HG02610 (cell line): ENCODE results near the gene IL6.

Experiments used
- ATAC-seq: cut with Tn5 transposase; IDR thresholded peaks from one replicate; pipeline ENCODE4 v1.9.1; 2021; ENCODE audit warnings: mild to moderate bottlenecking, moderate library complexity; ENCODE audit not compliant: unreplicated experiment

IL6 gene

GRCh38 chr7:22726345-22726906 is 574 bp upstream of the IL6 start:
- ATAC-seq, result peak; percentile 78

DNA sequence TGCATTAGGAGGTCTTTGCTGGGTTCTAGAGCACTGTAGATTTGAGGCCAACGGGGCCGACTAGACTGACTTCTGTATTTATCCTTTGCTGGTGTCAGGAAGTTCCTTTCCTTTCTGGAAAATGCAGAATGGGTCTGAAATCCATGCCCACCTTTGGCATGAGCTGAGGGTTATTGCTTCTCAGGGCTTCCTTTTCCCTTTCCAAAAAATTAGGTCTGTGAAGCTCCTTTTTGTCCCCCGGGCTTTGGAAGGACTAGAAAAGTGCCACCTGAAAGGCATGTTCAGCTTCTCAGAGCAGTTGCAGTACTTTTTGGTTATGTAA is 675 bp downstream of the IL6 start:
- no peak for ATAC-seq

DNA sequence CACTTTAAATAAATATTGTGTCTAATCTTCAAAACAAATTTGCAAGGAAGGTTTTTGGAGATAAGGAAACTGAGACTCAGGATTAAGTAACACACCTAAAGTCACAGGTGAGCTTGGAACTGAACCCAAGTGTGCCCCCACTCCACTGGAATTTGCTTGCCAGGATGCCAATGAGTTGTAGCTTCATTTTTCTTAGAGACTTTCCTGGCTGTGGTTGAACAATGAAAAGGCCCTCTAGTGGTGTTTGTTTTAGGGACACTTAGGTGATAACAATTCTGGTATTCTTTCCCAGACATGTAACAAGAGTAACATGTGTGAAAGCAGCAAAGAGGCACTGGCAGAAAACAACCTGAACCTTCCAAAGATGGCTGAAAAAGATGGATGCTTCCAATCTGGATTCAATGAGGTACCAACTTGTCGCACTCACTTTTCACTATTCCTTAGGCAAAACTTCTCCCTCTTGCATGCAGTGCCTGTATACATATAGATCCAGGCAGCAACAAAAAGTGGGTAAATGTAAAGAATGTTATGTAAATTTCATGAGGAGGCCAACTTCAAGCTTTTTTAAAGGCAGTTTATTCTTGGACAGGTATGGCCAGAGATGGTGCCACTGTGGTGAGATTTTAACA is 1.5 kb downstream of the IL6 start:
- ATAC-seq, result no peak

- ATAC-seq, result no peak
Measured at GRCh38 chr7:22729180-22729825, 2.3 kb downstream of the IL6 start.

- no peak for ATAC-seq
Measured at GRCh38 chr7:22730066-22730710, 3.2 kb downstream of the IL6 start.

DNA sequence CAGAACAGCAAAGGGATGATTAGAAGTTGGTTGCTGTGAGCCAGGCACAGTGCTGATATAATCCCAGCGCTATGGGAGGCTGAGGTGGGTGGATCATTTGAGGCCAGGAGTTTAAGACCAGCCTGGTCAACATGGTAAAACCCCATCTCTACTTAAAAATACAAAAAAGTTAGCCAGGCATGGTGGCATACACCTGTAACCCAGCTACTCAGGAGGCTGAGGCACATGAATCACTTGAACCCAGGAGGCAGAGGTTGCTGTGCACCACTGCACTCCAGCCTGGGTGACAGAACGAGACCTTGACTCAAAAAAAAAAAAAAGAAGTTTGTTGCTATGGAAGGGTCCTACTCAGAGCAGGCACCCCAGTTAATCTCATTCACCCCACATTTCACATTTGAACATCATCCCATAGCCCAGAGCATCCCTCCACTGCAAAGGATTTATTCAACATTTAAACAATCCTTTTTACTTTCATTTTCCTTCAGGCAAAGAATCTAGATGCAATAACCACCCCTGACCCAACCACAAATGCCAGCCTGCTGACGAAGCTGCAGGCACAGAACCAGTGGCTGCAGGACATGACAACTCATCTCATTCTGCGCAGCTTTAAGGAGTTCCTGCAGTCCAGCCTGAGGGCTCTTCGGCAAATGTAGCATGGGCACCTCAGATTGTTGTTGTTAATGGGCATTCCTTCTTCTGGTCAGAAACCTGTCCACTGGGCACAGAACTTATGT is 4.1 kb downstream of the IL6 start:
- ATAC-seq, result no peak

GRCh38 chr7:22731766-22732165 is 4.8 kb downstream of the IL6 start:
- no peak for ATAC-seq

- ATAC-seq, result no peak
Measured at GRCh38 chr7:22732556-22733126, 5.6 kb downstream of the IL6 start.

- peak; percentile 82 for ATAC-seq
Measured at GRCh38 chr7:22733761-22734160, 6.8 kb downstream of the IL6 start.

- ATAC-seq, result no peak
Measured at GRCh38 chr7:22743014-22743413, 16.0 kb downstream of the IL6 start.

DNA sequence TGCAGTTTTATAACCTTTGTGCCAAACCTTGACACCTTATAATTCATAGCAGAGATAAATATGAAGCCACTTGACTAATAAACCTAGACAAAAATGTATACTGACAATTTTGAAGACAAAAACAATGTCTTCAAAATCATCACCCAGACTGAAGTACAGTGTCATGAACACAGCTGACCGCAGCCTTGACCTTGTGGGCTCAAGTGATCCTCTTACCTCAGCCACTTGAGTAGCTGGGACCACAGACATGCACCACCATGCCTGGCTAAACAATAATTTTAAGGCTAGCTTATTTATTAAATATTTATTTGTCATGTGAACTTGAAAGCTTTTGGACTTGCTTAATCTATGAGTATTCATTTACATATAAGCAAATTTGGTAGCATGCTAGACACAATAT is 24.3 kb downstream of the IL6 start:
- ATAC-seq, result no peak

GRCh38 chr7:22757338-22757994 is 30.5 kb downstream of the IL6 start:
- no peak for ATAC-seq

DNA sequence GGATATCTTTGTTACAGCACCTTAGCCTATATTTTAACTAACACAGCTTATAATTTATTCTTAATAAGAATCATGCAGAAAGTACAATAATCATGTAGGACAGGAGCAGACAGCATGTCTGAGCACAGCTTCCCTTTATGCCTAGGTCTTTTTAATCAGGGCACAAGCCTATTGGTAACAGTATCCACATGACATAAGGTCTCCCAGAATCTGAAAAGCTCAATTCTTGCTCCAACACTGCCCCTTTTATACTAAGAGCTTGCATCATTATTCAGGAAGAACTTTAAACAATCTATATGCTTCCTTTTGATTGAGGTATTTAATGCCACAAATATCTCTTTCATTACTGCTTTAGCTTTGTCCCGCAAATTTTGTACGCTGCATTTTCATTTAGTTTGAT is 31.6 kb downstream of the IL6 start:
- no peak for ATAC-seq

DNA sequence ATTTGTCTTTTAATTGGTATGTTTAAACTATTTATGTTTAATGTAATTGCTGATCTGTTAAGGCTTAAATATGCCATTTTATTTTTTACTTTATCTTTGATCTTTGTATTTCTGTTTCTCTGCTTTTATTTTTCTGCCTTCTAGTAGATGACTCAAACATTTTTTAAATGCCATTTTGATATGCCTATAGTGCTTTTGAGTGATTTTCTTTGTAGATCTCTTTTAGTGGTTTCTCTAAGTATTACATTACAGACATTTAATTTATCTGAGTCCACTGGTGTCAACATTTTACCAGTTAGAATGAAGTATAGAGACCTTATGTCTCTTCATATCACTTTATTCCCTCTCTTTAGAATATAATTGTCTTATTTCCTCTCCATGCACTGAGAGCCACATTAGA is 32.7 kb downstream of the IL6 start:
- ATAC-seq, result no peak

- ATAC-seq, result no peak
Measured at GRCh38 chr7:22762866-22763265, 35.9 kb downstream of the IL6 start.

DNA sequence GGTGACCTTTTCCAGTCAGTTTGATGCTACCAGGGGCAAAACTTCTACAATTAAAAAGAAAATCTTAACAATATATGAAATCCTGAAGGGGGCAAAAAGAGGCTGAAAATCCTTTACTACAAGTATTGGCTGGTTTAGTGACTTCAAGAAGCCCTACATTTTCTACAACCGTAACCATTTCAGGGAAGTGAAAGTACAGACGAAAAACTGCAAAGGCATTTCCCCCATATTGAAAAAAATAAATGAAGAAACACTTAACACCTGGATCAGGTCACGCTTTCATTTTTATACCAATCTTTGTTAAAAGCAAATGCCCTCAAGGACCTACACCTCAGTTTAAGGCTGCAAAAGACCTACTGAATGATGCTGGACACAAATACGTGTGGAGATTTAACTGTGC is 38.6 kb downstream of the IL6 start:
- no peak for ATAC-seq

DNA sequence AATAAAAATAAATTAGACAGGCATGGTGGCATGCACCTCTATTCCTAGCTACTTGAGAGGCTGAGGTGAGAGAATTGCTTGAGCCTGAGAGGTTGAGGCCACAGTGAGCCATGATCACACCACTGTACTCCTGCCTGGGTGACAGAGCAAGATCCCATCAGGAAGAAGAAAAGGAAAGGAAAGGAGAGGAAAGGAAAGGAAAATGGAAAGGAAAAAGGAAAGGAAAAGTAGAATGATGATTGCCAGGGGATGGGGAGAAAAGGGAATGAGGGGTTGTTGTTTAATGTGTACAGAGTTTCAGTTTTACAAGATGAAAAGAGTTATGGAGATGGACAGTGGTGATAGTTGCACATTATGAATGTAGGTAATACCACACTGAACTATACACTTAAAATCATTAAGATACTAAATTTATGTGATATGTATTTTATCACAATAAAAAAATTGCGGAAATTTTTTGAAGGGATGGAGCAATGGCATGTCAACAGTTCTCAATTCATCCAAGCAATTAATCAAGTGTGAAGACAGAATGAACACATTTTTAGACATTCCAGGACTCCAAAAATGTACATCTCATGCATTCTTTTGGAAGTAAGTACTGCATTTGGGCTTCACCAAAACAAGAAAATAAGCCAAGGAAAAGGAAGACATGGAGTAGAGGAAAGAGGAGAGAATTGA is 44.3 kb downstream of the IL6 start:
- no peak for ATAC-seq

- no peak for ATAC-seq
Measured at GRCh38 chr7:22771872-22772228, 44.9 kb downstream of the IL6 start.

DNA sequence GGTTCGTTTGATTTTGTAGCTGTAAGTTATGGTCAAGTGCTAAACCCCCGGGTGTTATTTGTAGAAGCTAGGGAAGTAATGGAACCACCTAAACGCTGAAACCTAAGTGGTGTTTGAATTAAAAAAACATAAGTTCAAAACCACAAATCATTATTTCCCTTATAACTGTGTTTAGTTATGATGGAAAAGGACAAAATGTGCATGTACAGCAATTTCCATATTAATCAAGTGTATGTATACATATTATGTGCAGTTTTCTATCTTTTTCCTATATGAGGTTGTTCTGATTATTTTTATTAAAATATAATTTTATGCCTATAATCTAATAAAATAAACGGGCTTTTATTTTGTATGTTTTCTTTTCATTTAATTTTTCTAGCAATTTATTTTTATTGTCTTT is 45.9 kb downstream of the IL6 start:
- ATAC-seq, result no peak

GRCh38 chr7:22776964-22777363 is 50.0 kb downstream of the IL6 start:
- no peak for ATAC-seq
